Measurements from ENCODE around the gene ZDHHC24.

The ZDHHC24 gene

GRCh38 chr11:66529655-66530054, 16.2 kb downstream of the ZDHHC24 start:
- Histone ChIP-seq H3K9ac (no peak overlapping the region), H3K4me3 (no peak overlapping the region), H3K9me3 (replicated peaks in 1 of 11) (no peaks in the 10 kb centered on the region), H3K27ac (no peak overlapping the region), H3K4me2 (no peak overlapping the region), H3K27me3 (no peaks in the 10 kb centered on the region), H4K20me1 (peaks cover 0 to 18% (median 0%) of the 10 kb centered on the region in 11 experiments; a peak in 2 of 22 replicates), H3K36me3 (peaks cover 5 to 56% (median 19%) of the 10 kb centered on the region in 11 experiments; a peak in 16 of 22 replicates), H3K4me1 (0 out of 20 replicates have a peak, but pooled peaks cover 0 to 5% (median 0%) of the 10 kb centered on the region in 10 experiments)
- no peak for TF ChIP-seq Cebpa-rat (IDR thresholded peaks at IDR 0.05)

DNA sequence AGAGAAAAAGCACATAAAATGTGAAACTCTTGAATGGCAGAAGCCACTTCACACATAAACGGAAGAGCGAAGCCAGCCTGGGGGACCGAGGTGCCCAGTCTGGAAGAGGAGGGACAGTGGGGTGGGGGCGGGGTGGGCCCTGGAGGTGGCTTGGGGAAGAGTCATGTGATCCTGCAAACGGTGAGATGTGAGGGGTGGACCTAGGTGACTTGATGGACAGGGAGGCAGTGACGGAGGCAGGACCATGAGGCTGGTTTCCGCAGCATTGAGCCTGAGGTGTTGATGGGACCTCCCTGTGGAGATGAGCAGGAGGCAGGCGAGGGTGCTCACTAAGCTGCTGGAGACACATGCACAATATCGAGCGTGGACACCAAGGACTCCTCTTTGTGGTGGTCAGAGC, 16.8 kb downstream of the ZDHHC24 start:
- no peaks in the 10 kb centered on the region for H3K9me3 ChIP-seq (replicated peaks in 1 of 11)
- H3K27ac ChIP-seq, result no peak overlapping the region
- H3K27me3 ChIP-seq, result no peaks in the 10 kb centered on the region
- peaks cover 7 to 58% (median 22%) of the 10 kb centered on the region in 11 experiments; a peak in 18 of 22 replicates for H3K36me3 ChIP-seq
- no peak for TF ChIP-seq Cebpa-rat (IDR thresholded peaks at IDR 0.05)
- peaks cover 0 to 18% (median 0%) of the 10 kb centered on the region in 11 experiments; a peak in 3 of 22 replicates for H4K20me1 ChIP-seq
- no peak overlapping the region for H3K4me2 ChIP-seq
- no peak overlapping the region for H3K9ac ChIP-seq
- no peak overlapping the region for H3K4me3 ChIP-seq
- 0 out of 20 replicates have a peak, but pooled peaks cover 0 to 5% (median 0%) of the 10 kb centered on the region in 10 experiments for H3K4me1 ChIP-seq

DNA sequence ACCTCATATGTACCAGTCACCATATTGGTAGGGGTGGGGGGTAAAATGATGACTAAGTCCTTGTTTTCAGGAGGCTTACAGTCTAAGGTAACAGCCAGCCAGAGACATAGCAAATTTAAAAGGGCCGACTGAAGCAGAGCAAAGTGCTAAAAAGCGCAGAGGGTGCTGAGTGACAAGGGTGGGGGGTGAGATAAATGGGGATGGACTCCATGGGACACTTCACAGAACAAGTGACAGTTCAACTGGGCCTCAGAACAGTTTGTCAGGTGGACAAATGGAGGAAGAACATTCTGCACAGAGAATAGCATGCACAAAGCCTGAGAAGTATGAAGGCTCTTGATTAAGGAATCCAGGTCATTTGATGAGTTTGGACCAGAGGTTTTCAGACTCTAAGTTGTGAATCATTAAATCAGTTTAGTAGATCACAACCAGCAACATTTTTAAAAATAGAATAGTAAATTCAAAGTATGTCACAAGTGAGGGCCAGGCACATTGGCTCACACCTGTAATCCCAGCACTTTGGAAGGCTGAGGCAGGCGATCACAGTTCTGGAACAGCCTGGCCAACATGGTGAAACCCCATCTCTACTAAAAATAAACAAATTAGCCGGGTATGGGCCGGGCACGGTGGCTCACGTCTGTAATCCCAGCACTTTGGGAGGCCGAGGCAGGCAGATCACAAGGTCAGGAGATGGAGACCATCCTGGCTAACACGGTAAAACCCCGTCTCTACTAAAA, 21.4 kb downstream of the ZDHHC24 start:
- H3K4me1 ChIP-seq, result no peaks in the 10 kb centered on the region
- H3K27ac ChIP-seq, result no peak overlapping the region
- no peak overlapping the region for H3K9ac ChIP-seq
- no peak for TF ChIP-seq Cebpa-rat (IDR thresholded peaks at IDR 0.05)
- no peaks in the 10 kb centered on the region for H3K9me3 ChIP-seq (replicated peaks in 1 of 11)
- H4K20me1 ChIP-seq, result no peaks in the 10 kb centered on the region; a peak in 1 of 22 replicates
- no peaks in the 10 kb centered on the region for H3K27me3 ChIP-seq
- H3K4me3 ChIP-seq, result no peak overlapping the region
- H3K4me2 ChIP-seq, result no peak overlapping the region
- H3K36me3 ChIP-seq, result peaks cover 42 to 79% (median 59%) of the 10 kb centered on the region in 11 experiments

GRCh38 chr11:66523611-66524010, 22.2 kb downstream of the ZDHHC24 start:
- no peaks in the 10 kb centered on the region; a peak in 1 of 22 replicates for H4K20me1 ChIP-seq
- no peak overlapping the region for H3K4me3 ChIP-seq
- no peaks in the 10 kb centered on the region for H3K27me3 ChIP-seq
- H3K27ac ChIP-seq, result no peak overlapping the region
- H3K36me3 ChIP-seq, result peaks cover 46 to 88% (median 68%) of the 10 kb centered on the region in 11 experiments
- no peaks in the 10 kb centered on the region for H3K9me3 ChIP-seq (replicated peaks in 1 of 11)
- H3K9ac ChIP-seq, result no peak overlapping the region
- TF ChIP-seq Cebpa-rat (IDR thresholded peaks at IDR 0.05), result no peak
- H3K4me2 ChIP-seq, result no peak overlapping the region
- no peaks in the 10 kb centered on the region for H3K4me1 ChIP-seq

DNA sequence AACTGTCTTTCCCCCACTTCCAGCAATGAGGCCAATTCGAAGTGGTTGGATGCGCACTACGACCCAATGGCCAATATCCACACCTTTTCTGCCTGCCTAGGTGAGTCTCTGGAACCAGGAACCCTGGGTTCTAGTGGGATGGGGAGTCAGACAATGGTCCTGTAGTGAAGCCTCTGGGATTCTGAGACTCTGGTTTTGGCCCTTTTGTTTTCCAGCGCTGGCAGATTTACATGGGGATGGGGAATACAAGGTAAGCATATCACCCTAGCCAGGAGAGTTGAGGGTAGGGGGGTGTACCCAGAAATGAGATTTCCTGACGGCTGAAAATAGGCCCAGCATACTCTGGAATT, 34.9 kb downstream of the ZDHHC24 start:
- no peak for TF ChIP-seq Cebpa-rat (IDR thresholded peaks at IDR 0.05)
- Histone ChIP-seq H3K9me3 (replicated peaks in 1 of 11) (no peaks in the 10 kb centered on the region), H3K27ac (peak overlapping the region in 10 of 11 experiments; percentile 56 to 78 (median 63); a peak in 17 of 22 replicates), H3K36me3 (peaks cover 18 to 74% (median 39%) of the 10 kb centered on the region in 11 experiments), H3K4me3 (peak overlapping the region; percentile 62 to 81 (median 78)), H3K27me3 (no peaks in the 10 kb centered on the region), H3K4me2 (peak overlapping the region; percentile 84 to 97 (median 94)), H4K20me1 (peaks cover 0 to 5% (median 0%) of the 10 kb centered on the region in 11 experiments; a peak in 1 of 22 replicates), H3K9ac (peak overlapping the region; percentile 48 to 83 (median 76)), H3K4me1 (peaks cover 10 to 25% (median 16%) of the 10 kb centered on the region in 10 experiments)

GRCh38 chr11:66510271-66510989, 35.4 kb downstream of the ZDHHC24 start, which contains the start of gene BBS1:
Gene BBS1, plus strand, starts transcription at chr11:66510635. Its CDS starts 25 bp downstream, at chr11:66510660.
- no peaks in the 10 kb centered on the region for H3K9me3 ChIP-seq (replicated peaks in 1 of 11)
- no peaks in the 10 kb centered on the region for H3K27me3 ChIP-seq
- peak within 1 kb of the TSS; percentile 62 to 81 (median 78) for H3K4me3 ChIP-seq
- peaks cover 0 to 5% (median 0%) of the 10 kb centered on the region in 11 experiments; a peak in 1 of 22 replicates for H4K20me1 ChIP-seq
- no peak for TF ChIP-seq Cebpa-rat (IDR thresholded peaks at IDR 0.05)
- peak within 1 kb of the TSS; percentile 48 to 83 (median 76) for H3K9ac ChIP-seq
- H3K4me1 ChIP-seq, result peaks cover 10 to 25% (median 16%) of the 10 kb centered on the region in 10 experiments
- H3K4me2 ChIP-seq, result peak within 1 kb of the TSS; percentile 84 to 97 (median 94)
- H3K36me3 ChIP-seq, result peaks cover 22 to 76% (median 39%) of the 10 kb centered on the region in 11 experiments
- H3K27ac ChIP-seq, result peak within 1 kb of the TSS in 10 of 11 experiments; percentile 56 to 78 (median 63); a peak in 20 of 22 replicates

DNA sequence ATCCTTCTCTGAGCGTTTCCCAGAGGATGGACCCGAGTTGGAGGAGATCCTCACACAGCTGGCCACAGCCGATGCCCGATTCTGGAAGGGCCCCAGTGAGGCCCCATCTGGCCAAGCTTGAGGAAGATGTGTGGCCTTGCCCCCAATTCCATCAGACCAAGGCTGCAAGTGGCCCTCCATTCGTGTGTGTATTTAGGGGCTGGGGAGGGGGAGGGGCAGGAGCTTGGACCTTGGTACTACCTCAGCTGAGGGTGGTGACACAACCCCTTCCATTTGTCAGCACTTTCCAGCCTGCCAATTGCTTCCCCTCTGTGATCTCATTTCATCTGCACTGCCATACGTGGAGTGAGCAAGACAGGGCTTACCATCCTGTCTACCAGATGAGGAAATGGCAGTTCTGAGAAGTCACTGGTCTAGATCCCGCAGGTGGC, 36.7 kb downstream of the ZDHHC24 start:
- Histone ChIP-seq H3K36me3 (peaks cover 20 to 76% (median 39%) of the 10 kb centered on the region in 11 experiments), H3K4me2 (peak overlapping the region in 3 of 11 experiments; percentile 71 to 95 (median 93); a peak in 5 of 22 replicates), H3K9ac (no peak overlapping the region), H3K9me3 (replicated peaks in 1 of 11) (no peaks in the 10 kb centered on the region), H3K27me3 (no peaks in the 10 kb centered on the region), H3K4me3 (no peak overlapping the region), H3K27ac (no peak overlapping the region), H3K4me1 (peaks cover 10 to 25% (median 16%) of the 10 kb centered on the region in 10 experiments), H4K20me1 (peaks cover 0 to 5% (median 0%) of the 10 kb centered on the region in 11 experiments; a peak in 1 of 22 replicates)
- no peak for TF ChIP-seq Cebpa-rat (IDR thresholded peaks at IDR 0.05)

- peaks cover 40 to 89% (median 59%) of the 10 kb centered on the region in 11 experiments for H3K36me3 ChIP-seq
- no peaks in the 10 kb centered on the region; a peak in 1 of 22 replicates for H4K20me1 ChIP-seq
- H3K4me2 ChIP-seq, result no peak overlapping the region
- no peaks in the 10 kb centered on the region for H3K9me3 ChIP-seq (replicated peaks in 1 of 11)
- no peak overlapping the region for H3K4me3 ChIP-seq
- H3K27me3 ChIP-seq, result no peaks in the 10 kb centered on the region
- H3K9ac ChIP-seq, result no peak overlapping the region
- H3K4me1 ChIP-seq, result peaks cover 0 to 15% (median 5%) of the 10 kb centered on the region in 10 experiments; a peak in 12 of 20 replicates
- TF ChIP-seq Cebpa-rat (IDR thresholded peaks at IDR 0.05), result no peak
- no peak overlapping the region for H3K27ac ChIP-seq
Observed at GRCh38 chr11:66505276-66505816, 40.5 kb downstream of the ZDHHC24 start.

Measured in BLaER1 treated with 17β-estradiol and CSF1 and Interleukin-3, amounts not matched to agents 10 nM and 100 nM (cell line).